Measurements from ENCODE around the gene ARHGAP26. TPM values are rescaled to one million over a fixed set of nuclear protein-coding genes. Genes with fewer than 3 reads are reported as not detected.

Gene ARHGAP26
- total and polyA plus RNA-seq, 2 donors (not counting 3 experiments of a cell fraction or from before 2014, with no cell fraction given) = 3.1 to 16.2 TPM

DNA sequence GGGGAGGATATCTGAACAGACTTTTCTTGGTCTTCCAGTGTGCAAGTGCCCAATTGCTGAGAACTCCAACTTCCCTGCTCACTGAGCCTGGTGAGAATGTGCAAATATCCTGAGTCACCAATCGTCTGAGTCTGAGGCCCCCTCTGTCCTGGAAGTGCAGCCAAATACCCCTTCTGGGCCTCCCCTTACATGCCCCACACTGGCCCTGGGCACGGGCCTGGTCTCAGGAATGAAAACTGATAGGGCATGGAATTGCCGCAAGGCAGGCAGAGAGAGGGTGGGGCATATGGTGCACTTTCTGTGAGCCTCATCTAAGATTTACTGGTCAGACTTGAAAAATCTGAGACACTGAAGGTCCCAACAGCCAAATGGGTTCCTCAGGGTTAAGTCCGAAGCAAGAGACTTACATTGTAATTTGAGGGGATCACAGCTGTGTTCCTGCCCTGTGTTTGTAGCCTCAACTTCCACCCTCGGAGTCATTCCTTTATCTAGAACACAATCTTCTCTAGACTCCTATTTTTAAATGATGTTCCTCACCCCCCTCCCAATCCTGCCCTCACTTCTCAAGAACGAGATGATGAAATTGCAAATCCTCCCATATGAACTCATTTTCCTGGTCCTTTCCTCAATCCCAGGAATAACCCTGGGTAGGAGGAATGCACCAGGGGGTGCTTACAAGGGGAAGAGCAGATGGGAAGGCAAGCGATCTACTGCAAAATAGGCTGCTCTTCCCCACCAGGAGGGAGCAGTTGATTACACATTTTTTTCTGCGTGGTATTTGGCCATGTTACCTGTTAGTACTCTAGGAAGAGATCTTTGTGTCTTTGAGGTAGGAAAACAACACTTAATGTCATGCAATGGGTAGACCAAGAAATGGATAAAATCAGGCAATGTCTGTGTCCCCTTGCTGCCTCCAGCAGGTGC lies 34.6 kb upstream of the ARHGAP26 start:
- H4K20me1 ChIP-seq (replicated peaks; ENCODE audit: control insufficient read depth, extremely low read depth, insufficient read depth, low read length) = no peaks in the 10 kb centered on the region
- peaks cover 4% of the 10 kb centered on the region for H3K4me1 ChIP-seq (ENCODE audit: control insufficient read depth, extremely low read depth, insufficient read depth, low read length)
- no peaks in the 10 kb centered on the region for H3K9me3 ChIP-seq (replicated peaks; ENCODE audit: control insufficient read depth, insufficient read depth, low read length)
- no peak overlapping the region for H3K27ac ChIP-seq (ENCODE audit: insufficient read depth, low read depth, low read length)
- intact Hi-C loops (cut with micrococcal nuclease) = loop anchor here (2.0 kb wide), 1 partner anchor 13 kb away; no protein-coding TSS in a partner anchor
- dilution Hi-C loops (cut with MboI; ENCODE audit: extremely low pct_ligation_motif_present, low sequenced_read_pairs) = no loop called here
- no peak for TF ChIP-seq GATA2 (IDR thresholded peaks at IDR 0.05; ENCODE audit: insufficient read depth, insufficient read length, low read depth, low read length)
- TF ChIP-seq EZH2 (IDR thresholded peaks at IDR 0.05; ENCODE audit: borderline replicate concordance, low read depth, low read length, severe bottlenecking) = no peak
- no peak for TF ChIP-seq POLR2A (IDR thresholded peaks at IDR 0.05; ENCODE audit: low read depth, low read length)
- no peak for TF ChIP-seq MYC (IDR thresholded peaks at IDR 0.05; ENCODE audit: low read depth, low read length)
- no peak for TF ChIP-seq JUN (IDR thresholded peaks at IDR 0.05; ENCODE audit: borderline replicate concordance, insufficient read depth, insufficient read length, low read depth)
- no peak for TF ChIP-seq POLR2AphosphoS5 (IDR thresholded peaks at IDR 0.05; ENCODE audit: insufficient read depth, low read depth, low read length)
- TF ChIP-seq, protein P1, sequence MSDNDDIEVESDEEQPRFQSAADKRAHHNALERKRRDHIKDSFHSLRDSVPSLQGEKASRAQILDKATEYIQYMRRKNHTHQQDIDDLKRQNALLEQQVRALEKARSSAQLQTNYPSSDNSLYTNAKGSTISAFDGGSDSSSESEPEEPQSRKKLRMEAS (IDR thresholded peaks at IDR 0.05; ENCODE audit: insufficient read depth, insufficient read length) = no peak
- TF ChIP-seq, protein P2, sequence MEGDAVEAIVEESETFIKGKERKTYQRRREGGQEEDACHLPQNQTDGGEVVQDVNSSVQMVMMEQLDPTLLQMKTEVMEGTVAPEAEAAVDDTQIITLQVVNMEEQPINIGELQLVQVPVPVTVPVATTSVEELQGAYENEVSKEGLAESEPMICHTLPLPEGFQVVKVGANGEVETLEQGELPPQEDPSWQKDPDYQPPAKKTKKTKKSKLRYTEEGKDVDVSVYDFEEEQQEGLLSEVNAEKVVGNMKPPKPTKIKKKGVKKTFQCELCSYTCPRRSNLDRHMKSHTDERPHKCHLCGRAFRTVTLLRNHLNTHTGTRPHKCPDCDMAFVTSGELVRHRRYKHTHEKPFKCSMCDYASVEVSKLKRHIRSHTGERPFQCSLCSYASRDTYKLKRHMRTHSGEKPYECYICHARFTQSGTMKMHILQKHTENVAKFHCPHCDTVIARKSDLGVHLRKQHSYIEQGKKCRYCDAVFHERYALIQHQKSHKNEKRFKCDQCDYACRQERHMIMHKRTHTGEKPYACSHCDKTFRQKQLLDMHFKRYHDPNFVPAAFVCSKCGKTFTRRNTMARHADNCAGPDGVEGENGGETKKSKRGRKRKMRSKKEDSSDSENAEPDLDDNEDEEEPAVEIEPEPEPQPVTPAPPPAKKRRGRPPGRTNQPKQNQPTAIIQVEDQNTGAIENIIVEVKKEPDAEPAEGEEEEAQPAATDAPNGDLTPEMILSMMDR (IDR thresholded peaks at IDR 0.05; ENCODE audit: extremely low read depth in 1 of 2, insufficient read depth in 1 of 2, low read depth in 1 of 2, low read length in 2 of 2) = no peak
- TF ChIP-seq FOS (IDR thresholded peaks at IDR 0.05; ENCODE audit: borderline replicate concordance, insufficient read depth, low read length) = no peak
- H3K79me2 ChIP-seq (ENCODE audit: control insufficient read depth, insufficient read depth, low read length) = no peaks in the 10 kb centered on the region
- ChIA-PET POLR2A (no interaction called here), CTCF (interaction anchor here (1.0 to 1.6 kb wide), 4 partner anchors 13 to 153 kb away, joined by 3 to 9 read pairs (median 4); no protein-coding TSS in a partner anchor)
- FAIRE-seq (no peak), DNase-seq (ENCODE audit: low read depth, low spot score) (no peak)
- no peak overlapping the region for H3K4me3 ChIP-seq (replicated peaks in 1 of 3; ENCODE audit: insufficient read depth in 1 of 3, low read depth in 1 of 3, low read length in 3 of 3)
- no peaks in the 10 kb centered on the region for H3K36me3 ChIP-seq (ENCODE audit: control insufficient read depth in 2 of 2, extremely low read depth in 1 of 2, insufficient read depth in 2 of 2, low read length in 2 of 2)
- no peak overlapping the region for H3K4me2 ChIP-seq (ENCODE audit: insufficient read depth, low read length)
- no peak overlapping the region for H2AFZ ChIP-seq (ENCODE audit: low read depth, low read length)
- peaks cover 0 to 9% of the 10 kb centered on the region in 2 experiments for H3K27me3 ChIP-seq (ENCODE audit: control insufficient read depth in 2 of 2, insufficient read depth in 2 of 2, low read length in 2 of 2)
- no peaks in the 10 kb centered on the region for H3K9me1 ChIP-seq (replicated peaks; ENCODE audit: control insufficient read depth, extremely low read depth, insufficient read depth, low read length)
- no peak overlapping the region for H3K9ac ChIP-seq (replicated peaks; ENCODE audit: extremely low read depth, insufficient read depth, low read length)
- BruUV-seq (replicated peaks) = no TSS peak
